HAP-1 (cell line): ENCODE measurements around the gene LRBA.
"Not testable (repeated sequence)": the region's sequence is repeated elsewhere in the genome, so short reads cannot be mapped to it uniquely, and the experiment has no call there.

Source experiments
- DNase-seq, 2 experiments: peaks; one replicate each; pipeline ENCODE4 v3.0.0-alpha.2; 2016 to 2020; ENCODE audit warnings: low spot score in 2 of 2
- H3K27me3 ChIP-seq: fragments of 250-450 bp; sonication (Bioruptor Pico); 2 replicates; pipeline ENCODE4 v1.5.1; 2020; ENCODE audit warnings: low read depth, mild to moderate bottlenecking, moderate library complexity
- H3K36me3 ChIP-seq: fragments of 250-450 bp; sonication (Bioruptor Pico); replicated peaks from 2 replicates; pipeline ENCODE4 v1.5.1; 2020; ENCODE audit warnings: mild to moderate bottlenecking
- H3K4me1 ChIP-seq: fragments of 250-450 bp; sonication (Bioruptor Pico); 2 replicates; pipeline ENCODE4 v1.5.1; 2020; ENCODE audit warnings: mild to moderate bottlenecking
- H3K4me3 ChIP-seq: fragments of 250-450 bp; sonication (Bioruptor Pico); 2 replicates; pipeline ENCODE4 v1.5.1; 2020; ENCODE audit warnings: mild to moderate bottlenecking, moderate library complexity
- H3K9me3 ChIP-seq: fragments of 250-450 bp; sonication (Bioruptor Pico); 2 replicates; pipeline ENCODE4 v1.5.1; 2020; ENCODE audit warnings: mild to moderate bottlenecking, moderate library complexity
- in situ Hi-C: fragments of 300-500 bp; cut with MboI; formaldehyde crosslinking; loops from 3 replicates; pipeline ENCODE4 v1.14.3; 2020; ENCODE audit warnings: low sequenced_read_pairs, inconsistent platforms, mixed read lengths

Gene LRBA

DNA sequence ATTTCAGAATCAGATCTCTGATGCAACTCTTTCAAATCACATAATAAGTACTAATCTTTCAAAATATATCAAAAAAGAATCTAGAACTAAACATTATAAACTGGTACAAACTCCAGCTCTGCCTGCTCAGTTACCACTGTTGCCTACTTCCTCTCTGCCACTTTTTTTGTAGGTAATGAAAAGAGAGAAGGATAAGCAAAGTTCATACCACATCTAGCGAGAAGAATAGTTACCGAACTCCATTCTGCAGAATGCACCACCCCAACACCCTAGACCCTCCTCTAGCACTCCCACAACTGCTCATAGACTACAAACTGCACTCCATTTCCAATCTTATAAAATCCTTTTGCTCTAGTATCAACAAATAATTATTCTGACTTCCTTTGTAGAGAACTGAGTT is 19.7 kb upstream of the LRBA start:
- no peaks in the 10 kb centered on the region for H3K27me3 ChIP-seq
- no peak for DNase-seq
- in situ Hi-C loops = no loop called here
- no peak overlapping the region for H3K4me3 ChIP-seq
- no peaks in the 10 kb centered on the region for H3K9me3 ChIP-seq
- H3K4me1 ChIP-seq = no peaks in the 10 kb centered on the region
- no peaks in the 10 kb centered on the region for H3K36me3 ChIP-seq

GRCh38 chr4:151031831-151032605 is 16.9 kb upstream of the LRBA start:
- Histone ChIP-seq H3K9me3 (no peaks in the 10 kb centered on the region), H3K36me3 (no peaks in the 10 kb centered on the region), H3K27me3 (no peaks in the 10 kb centered on the region), H3K4me3 (no peak overlapping the region), H3K4me1 (no peaks in the 10 kb centered on the region)
- DNase-seq = no peak
- in situ Hi-C loops = no loop called here

GRCh38 chr4:151029537-151029936 is 14.5 kb upstream of the LRBA start:
- no peak for DNase-seq
- H3K36me3 ChIP-seq = no peaks in the 10 kb centered on the region
- H3K4me1 ChIP-seq = no peaks in the 10 kb centered on the region
- no peak overlapping the region for H3K4me3 ChIP-seq
- in situ Hi-C loops = no loop called here
- no peaks in the 10 kb centered on the region for H3K9me3 ChIP-seq
- H3K27me3 ChIP-seq = no peaks in the 10 kb centered on the region

GRCh38 chr4:151029006-151029405 is 13.9 kb upstream of the LRBA start:
- in situ Hi-C loops, H3K27me3 ChIP-seq, H3K4me3 ChIP-seq, H3K36me3 ChIP-seq, H3K9me3 ChIP-seq, H3K4me1 ChIP-seq, DNase-seq: not testable (repeated sequence)

- Histone ChIP-seq H3K27me3 (no peaks in the 10 kb centered on the region), H3K9me3 (no peaks in the 10 kb centered on the region), H3K4me3 (no peak overlapping the region), H3K36me3 (no peaks in the 10 kb centered on the region), H3K4me1 (no peaks in the 10 kb centered on the region)
- in situ Hi-C loops = no loop called here
- DNase-seq = no peak
These were observed 10.7 kb upstream of the LRBA start for GRCh38 chr4:151025759-151026158.

DNA sequence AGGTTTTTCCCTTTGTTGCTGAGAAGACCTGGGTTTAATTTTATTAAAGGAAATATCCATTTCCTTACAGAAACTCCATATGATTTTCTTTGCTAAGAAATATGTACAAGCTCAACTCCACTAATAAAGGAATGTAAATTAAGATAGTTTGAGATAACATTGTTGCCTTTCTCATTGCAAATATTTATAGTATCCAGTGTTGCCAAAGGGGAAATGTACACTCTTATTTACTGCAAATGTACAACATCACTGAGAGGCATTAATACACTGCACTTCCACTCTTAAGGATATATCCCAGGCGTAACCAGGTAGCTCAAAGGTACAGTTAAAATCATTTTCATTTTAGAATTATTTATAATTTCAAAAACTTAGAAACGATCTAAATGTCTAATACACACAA is 7.5 kb upstream of the LRBA start:
- H3K27me3 ChIP-seq = no peaks in the 10 kb centered on the region
- in situ Hi-C loops = no loop called here
- no peak overlapping the region for H3K4me3 ChIP-seq
- H3K9me3 ChIP-seq = no peaks in the 10 kb centered on the region
- no peak for DNase-seq
- H3K36me3 ChIP-seq = no peaks in the 10 kb centered on the region
- no peaks in the 10 kb centered on the region for H3K4me1 ChIP-seq

DNA sequence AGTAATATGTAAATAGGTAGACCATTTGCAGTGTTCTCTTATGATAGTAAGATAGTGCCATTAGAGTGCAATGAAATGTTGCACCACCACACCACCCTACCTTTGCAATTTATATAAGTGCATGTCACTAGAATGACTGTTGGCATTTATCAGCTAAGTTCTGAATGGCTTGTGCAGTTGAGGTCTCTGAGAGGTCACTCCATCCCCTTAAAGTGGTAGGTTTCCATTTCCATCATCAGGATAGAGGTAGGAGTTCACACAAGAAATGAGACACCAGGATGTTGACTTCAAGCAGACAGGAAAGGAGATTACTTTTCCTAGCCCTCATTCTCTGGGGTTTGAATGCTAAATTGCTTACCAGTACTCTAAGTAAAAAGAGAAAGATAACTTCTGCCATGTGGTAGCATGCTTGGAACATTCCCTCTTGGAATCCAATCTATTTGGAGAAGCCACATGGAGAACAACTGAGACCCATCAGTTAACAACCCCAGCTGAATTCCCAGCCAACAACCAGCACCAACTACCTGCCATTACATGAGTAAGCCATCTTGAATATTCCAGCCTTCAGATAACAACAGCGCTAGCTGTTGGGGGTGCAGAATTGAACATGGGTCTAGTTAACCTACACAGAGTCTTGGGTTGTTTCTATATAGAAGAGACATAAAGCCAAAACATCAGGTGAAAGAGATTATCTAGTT is 6.7 kb upstream of the LRBA start:
- H3K4me1 ChIP-seq = no peaks in the 10 kb centered on the region
- H3K36me3 ChIP-seq = no peaks in the 10 kb centered on the region
- H3K9me3 ChIP-seq = no peaks in the 10 kb centered on the region
- H3K4me3 ChIP-seq = no peak overlapping the region
- no peaks in the 10 kb centered on the region for H3K27me3 ChIP-seq
- no peak for DNase-seq
- in situ Hi-C loops = no loop called here

- Histone ChIP-seq H3K4me3 (peak overlapping the region; percentile 97), H3K4me1 (peaks cover 5% of the 10 kb centered on the region; the same call in 1 of the 2 replicates), H3K27me3 (no peaks in the 10 kb centered on the region), H3K9me3 (no peaks in the 10 kb centered on the region), H3K36me3 (peaks cover 5% of the 10 kb centered on the region; the same call in 1 of the 2 replicates)
- in situ Hi-C loops = no loop called here
- peak; percentile 68 to 82 for DNase-seq
These were observed 619 bp upstream of the LRBA start for GRCh38 chr4:151015459-151016347.

DNA sequence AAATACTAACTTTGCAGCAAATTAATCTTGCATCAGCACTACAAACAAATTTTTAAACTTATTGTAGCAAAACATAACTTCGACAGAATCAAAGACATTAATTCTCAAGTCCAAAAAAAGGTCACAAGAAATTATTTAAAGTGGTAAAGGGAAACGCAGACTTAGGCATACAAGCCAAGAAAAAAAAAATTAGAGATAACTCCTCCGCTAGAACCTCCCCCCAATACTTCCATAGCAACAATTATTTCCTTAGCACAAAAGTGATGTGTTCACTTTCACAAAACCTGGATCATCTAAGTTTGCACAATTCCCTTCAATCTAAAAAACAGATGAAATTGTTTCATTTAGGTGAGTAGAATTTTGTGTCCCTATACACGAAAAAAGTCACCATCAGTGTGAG is 1.1 kb downstream of the LRBA start:
- H3K9me3 ChIP-seq = no peaks in the 10 kb centered on the region
- H3K36me3 ChIP-seq = peaks cover 5% of the 10 kb centered on the region
- H3K27me3 ChIP-seq = no peaks in the 10 kb centered on the region
- no peak for DNase-seq
- peaks cover 5% of the 10 kb centered on the region; the same call in 1 of the 2 replicates for H3K4me1 ChIP-seq
- in situ Hi-C loops = no loop called here
- peak overlapping the region; percentile 97 for H3K4me3 ChIP-seq

DNA sequence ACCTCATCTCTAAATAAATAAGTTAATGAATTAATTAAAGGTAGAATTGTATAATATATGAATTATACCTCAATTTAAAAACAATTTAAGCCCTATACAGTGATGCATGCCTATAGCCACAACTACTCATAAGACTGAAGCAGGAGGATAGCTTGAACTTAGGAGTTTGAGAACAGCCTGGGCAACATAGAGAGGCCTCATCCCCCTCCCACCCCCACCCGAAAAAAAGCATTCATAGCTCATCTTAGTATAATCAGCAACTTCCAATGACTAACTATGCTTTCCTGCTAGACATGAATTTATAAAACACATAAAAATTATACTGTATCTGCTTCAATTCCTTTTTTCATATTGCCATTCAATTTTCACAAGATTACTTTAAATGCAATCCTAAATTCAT is 1.6 kb downstream of the LRBA start:
- peaks cover 5% of the 10 kb centered on the region; the same call in 1 of the 2 replicates for H3K4me1 ChIP-seq
- H3K9me3 ChIP-seq = no peaks in the 10 kb centered on the region
- peaks cover 5% of the 10 kb centered on the region for H3K36me3 ChIP-seq
- no peaks in the 10 kb centered on the region for H3K27me3 ChIP-seq
- H3K4me3 ChIP-seq = peak overlapping the region; percentile 97
- no peak for DNase-seq
- in situ Hi-C loops = no loop called here

- in situ Hi-C loops = no loop called here
- H3K4me1 ChIP-seq = peaks cover 5% of the 10 kb centered on the region; the same call in 1 of the 2 replicates
- no peaks in the 10 kb centered on the region for H3K9me3 ChIP-seq
- peak overlapping the region; percentile 97 for H3K4me3 ChIP-seq
- DNase-seq = peak in 1 of 2 experiments; percentile 51
- H3K36me3 ChIP-seq = peaks cover 5% of the 10 kb centered on the region
- no peaks in the 10 kb centered on the region for H3K27me3 ChIP-seq
These were observed 2.3 kb downstream of the LRBA start for GRCh38 chr4:151012820-151013219.

- Histone ChIP-seq H3K9me3 (no peaks in the 10 kb centered on the region), H3K4me1 (peaks cover 5% of the 10 kb centered on the region; the same call in 1 of the 2 replicates), H3K4me3 (peak overlapping the region; percentile 97), H3K27me3 (no peaks in the 10 kb centered on the region), H3K36me3 (peaks cover 5% of the 10 kb centered on the region)
- no peak for DNase-seq
- in situ Hi-C loops = no loop called here
These were observed 2.7 kb downstream of the LRBA start for GRCh38 chr4:151012376-151012775.

DNA sequence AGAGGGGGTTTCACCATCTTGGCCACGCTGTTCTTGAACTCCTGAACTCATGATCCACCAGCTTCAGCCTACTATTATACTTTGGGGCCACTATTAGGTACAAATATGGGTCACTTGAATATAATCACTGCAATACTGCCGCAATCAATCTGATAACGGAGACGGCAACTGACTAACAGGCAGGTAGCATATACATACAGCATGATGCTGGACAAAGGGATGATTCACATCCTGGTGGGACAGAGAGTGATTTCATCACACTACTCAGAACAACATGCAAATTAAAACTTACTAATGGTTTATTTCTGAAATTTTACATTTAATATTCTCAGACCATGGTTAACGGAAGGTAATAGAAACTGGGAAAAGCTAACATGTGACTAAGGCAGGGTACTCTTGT is 10.9 kb downstream of the LRBA start:
- H3K4me1 ChIP-seq = peaks cover 6% of the 10 kb centered on the region; the same call in 1 of the 2 replicates
- in situ Hi-C loops = no loop called here
- no peak overlapping the region for H3K4me3 ChIP-seq
- DNase-seq = no peak
- H3K36me3 ChIP-seq = no peaks in the 10 kb centered on the region; the same call in 1 of the 2 replicates
- no peaks in the 10 kb centered on the region for H3K27me3 ChIP-seq
- H3K9me3 ChIP-seq = no peaks in the 10 kb centered on the region
